Fibroblast of skin of back (primary cell): ENCODE measurements around the gene COX5B.
A peak's percentile ranks its signal among the peaks of the same experiment; 100 is the strongest.
"Not testable (repeated sequence)": the region's sequence is repeated elsewhere in the genome, so short reads cannot be mapped to it uniquely, and the experiment has no call there.

Experiments used
- DNase-seq: peaks from one replicate; pipeline ENCODE4 v3.0.0-alpha.2; 2013

COX5B gene

DNA sequence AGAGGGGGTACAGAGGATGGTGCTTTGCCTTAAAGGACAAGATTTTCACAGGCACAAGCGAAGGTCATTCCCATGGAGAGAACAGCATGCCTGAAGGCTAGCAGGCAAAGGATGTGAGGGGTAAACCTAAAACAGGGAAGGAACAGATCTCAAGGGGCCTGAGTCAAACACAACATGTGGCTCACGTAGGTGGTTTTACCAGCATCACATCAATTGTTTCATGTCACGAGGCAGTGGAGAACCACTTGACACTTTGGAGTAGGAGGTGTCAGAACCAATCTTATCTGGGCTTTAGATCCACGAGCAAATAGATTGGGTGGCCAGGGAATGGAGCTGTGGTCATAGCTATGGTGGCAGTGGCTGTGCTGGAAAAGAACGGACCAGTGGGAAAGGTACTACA, 8.4 kb downstream of the COX5B start:
- DNase-seq = no peak

- no peak for DNase-seq
These were observed 8.9 kb downstream of the COX5B start for GRCh38 chr2:97654791-97655190.

GRCh38 chr2:97656129-97656755, 10.4 kb downstream of the COX5B start:
- DNase-seq = no peak

DNA sequence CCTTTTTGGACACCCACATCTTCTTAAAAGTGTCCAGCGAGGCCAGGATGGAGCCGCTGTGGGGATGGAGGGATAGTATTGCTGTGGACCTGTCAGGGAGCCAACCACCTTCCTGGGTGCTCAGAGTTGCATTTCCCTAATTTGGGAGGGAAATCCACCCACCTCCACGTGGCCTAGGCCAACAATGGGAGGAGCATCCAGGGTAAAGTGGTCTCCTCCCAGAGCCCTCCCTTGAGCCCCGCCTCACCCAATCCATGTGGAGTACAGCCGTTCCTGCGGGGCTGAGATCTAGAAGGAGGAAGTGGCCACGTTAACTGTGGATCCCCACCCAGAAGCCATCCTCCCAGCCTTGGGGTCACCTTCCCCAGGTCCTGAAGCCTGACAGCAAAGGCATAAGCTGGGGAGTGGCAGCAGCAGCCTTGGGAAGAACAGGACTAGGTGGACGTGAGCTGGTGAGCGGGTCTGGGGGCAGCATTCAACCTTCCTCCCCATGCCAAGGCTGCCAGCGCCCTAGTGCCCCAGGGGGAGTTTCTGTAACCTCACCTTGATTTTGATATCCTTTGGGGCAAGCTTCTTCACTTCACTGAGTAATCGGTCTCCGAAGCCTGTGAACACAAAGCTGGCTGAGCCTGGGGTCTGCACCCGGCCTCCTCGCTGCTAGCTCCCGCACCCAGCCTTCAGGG, 11.2 kb downstream of the COX5B start:
- no peak for DNase-seq

DNA sequence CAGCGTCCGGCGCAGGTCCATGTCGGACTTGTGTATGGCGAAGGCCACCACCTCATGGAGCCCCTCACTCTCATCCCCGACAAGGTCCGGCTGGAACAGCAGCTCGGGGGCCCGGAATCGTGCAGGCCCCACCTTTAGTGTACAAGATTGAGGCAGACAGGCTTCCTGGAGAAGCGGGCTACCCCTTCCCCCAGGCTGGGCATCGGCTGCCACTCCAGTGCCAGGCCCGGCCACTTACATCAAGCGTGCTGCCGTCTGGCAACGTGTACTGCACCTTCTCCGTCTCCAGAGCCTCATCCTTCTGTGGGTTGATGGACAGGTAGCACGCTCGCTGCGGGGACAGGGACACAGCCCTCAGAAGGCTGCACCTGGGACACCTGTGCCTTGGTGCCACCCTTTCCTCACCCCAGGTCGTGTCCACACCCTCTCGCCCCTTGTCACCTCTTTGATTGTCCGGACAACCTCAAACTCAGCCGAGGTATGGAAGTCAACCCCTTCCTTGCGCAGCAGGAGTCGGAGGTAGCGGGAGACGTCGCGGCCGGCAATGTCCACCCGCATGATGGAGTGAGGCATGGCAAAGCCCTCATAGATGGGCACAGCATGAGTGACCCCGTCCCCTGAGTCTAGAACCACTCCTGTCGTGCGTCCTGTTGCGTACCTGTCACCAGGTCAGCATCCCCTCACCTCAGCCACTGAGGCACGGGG, 12.3 kb downstream of the COX5B start:
- no peak for DNase-seq

DNA sequence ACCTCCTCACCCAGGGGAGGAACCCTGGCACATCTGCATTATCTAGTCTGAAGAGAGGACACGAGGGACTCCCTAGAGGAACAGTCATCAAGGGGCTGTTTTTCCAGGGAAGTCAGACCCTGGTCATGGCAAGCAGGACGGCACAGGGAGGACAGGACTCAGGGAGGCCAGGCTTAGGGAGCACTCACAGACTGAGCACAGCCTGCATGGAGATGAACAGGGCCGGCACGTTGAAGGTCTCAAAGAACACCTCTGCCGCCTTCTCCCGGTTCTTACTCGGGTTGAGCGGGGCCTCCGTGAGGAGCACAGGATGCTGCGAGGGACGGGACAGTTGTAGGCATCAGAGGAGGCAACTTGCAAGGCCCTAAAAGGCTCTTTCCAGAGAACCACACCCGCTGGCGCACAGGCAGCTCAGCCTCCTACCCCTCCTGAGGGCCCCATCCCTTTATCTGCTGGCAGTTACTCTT, 12.9 kb downstream of the COX5B start:
- DNase-seq = no peak

- no peak for DNase-seq
These were observed 13.6 kb downstream of the COX5B start for GRCh38 chr2:97659256-97660043.

DNA sequence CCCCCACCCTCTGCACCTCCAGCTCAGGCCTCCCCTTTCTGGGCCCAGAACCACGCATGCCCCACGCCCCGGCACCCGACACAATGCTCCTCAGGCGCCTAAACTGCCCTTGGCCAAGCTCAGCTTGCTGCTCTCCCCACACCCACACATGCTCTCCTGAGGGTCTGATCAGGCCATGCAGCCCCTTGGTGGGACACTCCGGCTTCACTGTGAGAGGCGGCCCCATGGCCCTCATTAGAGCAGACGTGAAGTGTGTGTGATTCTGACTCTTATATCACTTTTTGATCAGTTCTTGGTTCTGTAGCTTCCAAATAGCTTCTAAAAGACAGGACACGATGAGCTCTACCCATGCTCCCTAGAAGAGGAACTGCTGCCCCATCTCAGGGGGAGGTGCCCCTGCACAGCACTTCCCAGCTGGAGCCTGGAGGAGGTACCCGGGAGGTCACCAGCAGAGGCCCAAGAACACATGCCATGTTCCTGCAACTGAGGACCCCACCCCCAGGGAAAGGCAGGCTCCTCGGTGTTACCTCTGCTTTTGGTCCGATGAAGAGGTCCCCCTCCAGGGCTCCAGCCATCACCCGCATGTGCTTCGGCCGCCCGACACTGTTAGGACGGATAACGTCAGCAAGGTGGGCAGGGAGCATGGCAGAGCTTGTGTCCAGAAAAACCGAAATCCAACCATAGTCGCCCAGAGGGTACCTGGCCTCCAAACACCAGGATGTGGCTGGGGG, 14.3 kb downstream of the COX5B start:
- no peak for DNase-seq

- peak; percentile 4 for DNase-seq
These were observed 15.0 kb downstream of the COX5B start for GRCh38 chr2:97660775-97661389.

GRCh38 chr2:97661927-97662326, 16.1 kb downstream of the COX5B start:
- no peak for DNase-seq

DNA sequence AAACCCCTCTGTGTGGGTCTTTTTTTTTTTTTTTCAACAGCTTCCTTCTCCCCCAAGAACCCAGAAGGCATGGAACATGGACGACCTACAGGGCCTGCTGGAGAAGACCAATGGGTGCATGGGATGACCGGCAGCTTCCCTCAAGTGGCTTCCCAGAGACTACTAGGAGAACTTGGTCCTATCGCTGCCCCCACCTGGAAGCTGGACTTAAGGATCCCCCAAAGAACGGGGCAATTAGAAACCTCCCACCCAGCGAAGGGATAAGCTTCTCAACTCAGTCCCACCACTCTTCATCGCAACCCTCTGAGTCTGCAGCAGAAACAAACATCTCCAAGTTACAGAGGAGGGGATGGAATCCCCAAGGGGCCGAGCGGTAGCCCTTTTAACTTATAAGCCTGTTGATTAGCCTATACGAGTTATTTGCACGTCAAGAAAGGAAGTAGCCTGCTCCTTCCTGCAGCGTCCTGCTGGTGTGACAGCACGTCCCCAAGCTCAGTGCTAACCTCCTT, 16.6 kb downstream of the COX5B start:
- DNase-seq = no peak

DNA sequence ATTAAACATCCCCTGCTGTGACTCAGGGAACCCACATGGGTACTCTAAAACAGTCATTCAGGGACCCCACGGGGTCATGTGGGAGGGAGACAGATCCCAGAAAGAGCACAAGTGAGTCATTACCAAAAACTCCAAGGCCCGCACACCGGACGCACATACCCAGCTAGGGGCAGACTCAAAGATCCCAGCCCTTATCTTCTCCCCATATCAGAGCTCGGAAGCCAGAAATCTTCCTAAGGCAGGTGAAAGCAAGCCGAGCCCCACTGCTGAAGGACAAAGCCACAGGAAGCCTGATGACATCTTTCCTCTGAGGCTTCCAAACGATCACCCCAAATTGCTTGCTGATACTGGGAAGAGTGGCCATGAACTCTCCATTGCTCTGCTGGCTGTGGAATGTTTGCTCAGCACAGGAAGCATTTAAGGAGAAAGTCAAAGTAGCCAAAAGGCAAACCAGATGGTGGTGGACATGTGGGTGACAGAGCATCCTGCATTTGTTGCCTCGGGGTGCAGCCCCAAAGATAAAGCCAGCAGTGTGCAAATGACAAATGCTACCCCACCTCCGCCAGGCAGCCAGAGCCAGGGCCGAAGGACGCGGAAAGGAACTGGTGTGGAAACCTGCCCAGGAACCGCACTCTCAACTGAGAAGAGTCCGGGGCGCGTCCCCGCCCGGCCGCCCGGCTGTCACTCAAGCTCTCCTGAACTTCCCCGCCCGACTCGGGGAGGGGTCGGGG, 17.2 kb downstream of the COX5B start:
- DNase-seq = peak; percentile 96

DNA sequence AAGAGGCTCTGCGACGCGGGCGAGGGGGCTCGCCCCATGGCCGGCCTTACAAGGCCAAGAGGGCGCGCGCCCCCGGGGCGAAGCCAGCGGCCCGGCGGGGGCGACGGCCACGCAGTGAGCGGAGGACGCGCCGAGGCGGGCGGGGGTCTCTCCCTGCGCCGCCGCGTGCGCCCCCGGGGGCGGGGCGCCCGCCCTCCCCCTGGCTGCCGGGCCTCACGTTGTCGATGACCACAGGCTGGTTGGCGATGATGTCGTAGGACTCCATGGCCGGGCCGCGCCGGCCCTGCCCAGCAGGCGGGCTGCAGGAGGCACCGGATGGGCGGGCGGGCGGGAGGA, 17.7 kb downstream of the COX5B start:
- DNase-seq = no peak

DNA sequence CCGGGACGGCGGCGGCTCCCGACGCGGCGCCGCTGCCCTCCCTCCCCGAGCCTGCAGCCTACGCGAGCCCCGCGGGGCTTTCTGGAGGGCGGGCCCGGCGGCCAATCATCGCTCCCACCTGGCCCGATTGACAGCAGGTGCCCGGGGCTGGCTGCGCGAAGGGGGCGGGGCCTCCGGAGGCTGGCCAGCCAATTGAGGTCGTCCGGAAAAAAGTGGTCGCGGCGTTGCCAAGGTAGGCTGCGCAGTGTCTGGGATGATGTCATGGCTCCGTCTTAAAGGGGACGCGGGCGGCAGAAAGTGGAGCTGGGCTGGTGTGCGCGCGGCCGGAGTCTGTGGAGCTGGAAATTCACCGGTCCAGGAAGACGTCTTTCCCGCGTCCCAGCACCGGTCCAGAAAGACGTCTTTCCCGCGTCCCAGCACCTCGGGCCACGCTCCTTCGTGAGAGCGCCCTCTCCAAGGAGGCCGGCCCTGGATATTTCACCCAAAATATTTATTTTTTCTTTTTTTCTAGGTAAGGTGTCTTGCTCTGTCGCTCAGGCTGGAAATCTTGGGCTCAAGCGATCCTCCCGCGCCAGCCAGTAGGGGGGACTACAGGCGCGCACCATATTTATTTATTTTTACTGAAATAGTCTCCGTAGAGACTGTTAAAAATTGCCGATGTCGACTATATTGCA, 18.2 kb downstream of the COX5B start, which contains the start of gene ACTR1B:
TSS of gene ACTR1B (minus strand) at position 83 of the 674 bp plus-strand sequence. CDS start 154 bp downstream, outside the sequence.
- peak; percentile 97 for DNase-seq

- no peak for DNase-seq
These were observed 18.7 kb downstream of the COX5B start for GRCh38 chr2:97664636-97664970.

DNA sequence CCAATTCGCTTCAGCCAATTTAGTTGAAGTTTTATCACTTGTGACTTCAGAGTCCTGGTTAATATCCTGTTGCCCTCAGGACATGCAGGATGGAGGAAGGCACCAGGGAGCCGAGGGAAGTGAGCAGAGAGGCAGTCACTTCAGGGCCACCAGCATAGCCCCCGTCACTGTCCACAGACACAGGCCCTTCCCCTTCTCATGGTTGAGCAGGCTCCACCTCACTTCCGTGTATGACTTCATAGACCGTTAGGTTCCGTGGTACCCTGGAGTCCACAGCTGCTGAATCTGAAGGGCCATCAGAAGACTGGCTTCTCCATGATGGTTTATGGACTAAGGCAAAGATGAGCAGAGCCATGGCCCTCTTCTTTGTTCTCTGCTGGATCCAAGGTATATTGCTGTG, 23.6 kb downstream of the COX5B start, which contains the start of gene C2orf92:
TSS of gene C2orf92 (plus strand) at position 266 of the 400 bp plus-strand sequence. CDS start at position 342, 76 bp downstream.
- no peak for DNase-seq

GRCh38 chr2:97670471-97670870, 24.6 kb downstream of the COX5B start:
- no peak for DNase-seq

- no peak for DNase-seq
These were observed 25.7 kb downstream of the COX5B start for GRCh38 chr2:97671526-97671925.

- not testable (repeated sequence) for DNase-seq
These were observed 26.8 kb downstream of the COX5B start for GRCh38 chr2:97672606-97673140.
